ENCODE data around the gene SNAP29. TPM values are rescaled to one million over a fixed set of nuclear protein-coding genes. Genes with fewer than 3 reads are reported as not detected.
"Not testable (repeated sequence)": the region's sequence is repeated elsewhere in the genome, so short reads cannot be mapped to it uniquely, and the experiment has no call there.

The SNAP29 gene
- polyA plus RNA-seq, 1 experiment = 45.5 TPM

GRCh38 chr22:20922141-20922751 is 63.4 kb downstream of the SNAP29 start:
- Histone ChIP-seq H3K27me3 (ENCODE audit: control insufficient read depth, insufficient read depth, low read length) (no peaks in the 10 kb centered on the region), H3K4me3 (ENCODE audit: low read depth, low read length) (no peak overlapping the region), H3K27ac (ENCODE audit: low read depth, low read length) (no peak overlapping the region), H3K9me3 (ENCODE audit: control insufficient read depth, insufficient read depth, low read length) (no peaks in the 10 kb centered on the region; the same call in 1 of the 2 replicates)
- no peak for DNase-seq (ENCODE audit: low read depth, low spot score)
- CTCF ChIA-PET = interaction anchor here (0.8 to 1.2 kb wide), 2 partner anchors 36 to 39 kb away, joined by 3 to 5 read pairs; no protein-coding TSS in a partner anchor
- POLR2A ChIA-PET = no interaction called here
- TF ChIP-seq, protein P1, sequence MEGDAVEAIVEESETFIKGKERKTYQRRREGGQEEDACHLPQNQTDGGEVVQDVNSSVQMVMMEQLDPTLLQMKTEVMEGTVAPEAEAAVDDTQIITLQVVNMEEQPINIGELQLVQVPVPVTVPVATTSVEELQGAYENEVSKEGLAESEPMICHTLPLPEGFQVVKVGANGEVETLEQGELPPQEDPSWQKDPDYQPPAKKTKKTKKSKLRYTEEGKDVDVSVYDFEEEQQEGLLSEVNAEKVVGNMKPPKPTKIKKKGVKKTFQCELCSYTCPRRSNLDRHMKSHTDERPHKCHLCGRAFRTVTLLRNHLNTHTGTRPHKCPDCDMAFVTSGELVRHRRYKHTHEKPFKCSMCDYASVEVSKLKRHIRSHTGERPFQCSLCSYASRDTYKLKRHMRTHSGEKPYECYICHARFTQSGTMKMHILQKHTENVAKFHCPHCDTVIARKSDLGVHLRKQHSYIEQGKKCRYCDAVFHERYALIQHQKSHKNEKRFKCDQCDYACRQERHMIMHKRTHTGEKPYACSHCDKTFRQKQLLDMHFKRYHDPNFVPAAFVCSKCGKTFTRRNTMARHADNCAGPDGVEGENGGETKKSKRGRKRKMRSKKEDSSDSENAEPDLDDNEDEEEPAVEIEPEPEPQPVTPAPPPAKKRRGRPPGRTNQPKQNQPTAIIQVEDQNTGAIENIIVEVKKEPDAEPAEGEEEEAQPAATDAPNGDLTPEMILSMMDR (IDR thresholded peaks at IDR 0.05; ENCODE audit: low read depth, low read length) = no peak

DNA sequence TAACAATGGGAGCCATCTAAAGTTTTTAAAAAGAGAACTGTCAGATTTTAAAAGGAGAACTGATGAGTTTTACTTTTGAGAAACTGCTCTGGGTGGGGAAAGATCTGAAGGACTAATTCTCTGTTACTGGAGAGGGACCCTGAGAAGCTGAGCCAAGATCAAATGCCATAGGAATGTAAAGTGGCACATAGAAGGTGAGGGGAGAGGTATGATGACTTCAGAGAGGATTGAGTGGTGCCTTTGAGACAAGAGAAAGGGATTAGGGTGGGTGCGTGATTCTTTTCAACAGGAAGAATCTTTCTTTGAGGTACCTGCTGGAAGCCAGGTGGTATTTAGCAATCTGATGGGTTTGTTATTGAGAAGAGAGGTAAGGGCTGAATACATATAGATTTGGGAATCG is 67.4 kb downstream of the SNAP29 start:
- Histone ChIP-seq H3K27ac (ENCODE audit: low read depth, low read length) (no peak overlapping the region), H3K4me3 (ENCODE audit: low read depth, low read length) (no peak overlapping the region), H3K27me3 (ENCODE audit: control insufficient read depth, insufficient read depth, low read length) (no peaks in the 10 kb centered on the region), H3K9me3 (ENCODE audit: control insufficient read depth, insufficient read depth, low read length) (no peaks in the 10 kb centered on the region)
- TF ChIP-seq, protein P1 (IDR thresholded peaks at IDR 0.05; ENCODE audit: low read depth, low read length) = no peak
- POLR2A ChIA-PET = interaction anchor here (0.9 kb wide), 1 partner anchor 9 kb away, joined by 3 read pairs; the partner anchor contains the start of gene CRKL
- no peak for DNase-seq (ENCODE audit: low read depth, low spot score)
- CTCF ChIA-PET = interaction anchor here (0.7 to 1.8 kb wide), 4 partner anchors 9 to 41 kb away, joined by 3 to 11 read pairs (median 4); no protein-coding TSS in a partner anchor

GRCh38 chr22:20927940-20928572 is 69.2 kb downstream of the SNAP29 start:
- Histone ChIP-seq H3K27me3 (ENCODE audit: control insufficient read depth, insufficient read depth, low read length) (no peaks in the 10 kb centered on the region), H3K9me3 (ENCODE audit: control insufficient read depth, insufficient read depth, low read length) (no peaks in the 10 kb centered on the region), H3K27ac (ENCODE audit: low read depth, low read length) (no peak overlapping the region), H3K4me3 (ENCODE audit: low read depth, low read length) (no peak overlapping the region)
- DNase-seq (ENCODE audit: low read depth, low spot score) = no peak
- ChIA-PET POLR2A (interaction anchor here (0.6 kb wide), 1 partner anchor 17 kb away, joined by 4 read pairs; no protein-coding TSS in a partner anchor), CTCF (interaction anchor here (1.0 to 1.3 kb wide), 2 partner anchors 11 to 42 kb away, joined by 3 to 5 read pairs; partner anchors contain the start of gene CRKL)
- TF ChIP-seq, protein P1 (IDR thresholded peaks at IDR 0.05; ENCODE audit: low read depth, low read length) = no peak

DNA sequence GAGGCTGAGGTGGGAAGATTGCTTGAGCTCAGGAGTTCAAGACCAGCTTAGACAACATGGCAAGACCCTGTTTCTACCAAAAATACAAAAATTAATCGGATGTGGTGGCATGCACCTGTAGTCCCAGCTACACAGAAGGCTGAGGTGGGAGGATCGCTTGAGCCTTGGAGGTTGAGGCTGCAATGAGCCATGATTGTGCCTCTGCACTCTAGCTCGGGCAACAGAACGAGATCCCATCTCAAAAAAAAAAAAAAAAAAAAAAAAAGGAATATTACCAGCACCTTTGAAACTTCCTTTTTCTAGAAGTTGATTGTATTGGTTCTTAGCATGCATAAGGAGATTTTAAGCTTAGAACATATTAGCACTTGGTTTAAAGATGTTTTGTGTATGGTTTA is 69.8 kb downstream of the SNAP29 start:
- no peak for DNase-seq (ENCODE audit: low read depth, low spot score)
- Histone ChIP-seq H3K9me3 (ENCODE audit: control insufficient read depth, insufficient read depth, low read length) (no peaks in the 10 kb centered on the region), H3K27ac (ENCODE audit: low read depth, low read length) (no peak overlapping the region), H3K27me3 (ENCODE audit: control insufficient read depth, insufficient read depth, low read length) (no peaks in the 10 kb centered on the region), H3K4me3 (ENCODE audit: low read depth, low read length) (no peak overlapping the region)
- POLR2A ChIA-PET = interaction anchor here (0.6 kb wide), 1 partner anchor 22 kb away, joined by 3 read pairs; no protein-coding TSS in a partner anchor
- TF ChIP-seq, protein P1 (IDR thresholded peaks at IDR 0.05; ENCODE audit: low read depth, low read length) = no peak
- CTCF ChIA-PET = interaction anchor here (1.0 to 1.3 kb wide), 2 partner anchors 11 to 43 kb away, joined by 3 to 5 read pairs; partner anchors contain the start of gene CRKL

DNA sequence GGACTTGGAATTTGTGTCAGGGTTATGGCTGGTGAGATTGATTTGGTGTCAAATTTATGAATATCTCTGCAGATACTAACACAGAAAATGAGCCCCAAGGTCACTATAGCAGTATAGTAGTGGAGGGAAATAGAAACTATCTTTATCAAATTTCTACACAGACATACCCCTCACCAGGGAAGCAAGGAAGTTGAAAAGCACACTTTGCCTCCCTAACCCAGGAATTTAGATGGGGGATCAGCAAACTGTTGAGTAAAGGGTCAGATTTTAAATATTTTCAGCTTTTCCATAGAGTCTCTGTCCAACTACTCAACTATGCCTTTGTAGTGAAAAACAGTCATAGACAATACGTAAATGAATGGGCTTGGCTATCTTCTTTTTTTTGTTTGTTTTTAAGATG is 71.2 kb downstream of the SNAP29 start:
- no peak for DNase-seq (ENCODE audit: low read depth, low spot score)
- ChIA-PET CTCF (no interaction called here), POLR2A (no interaction called here)
- Histone ChIP-seq H3K9me3 (ENCODE audit: control insufficient read depth, insufficient read depth, low read length) (no peaks in the 10 kb centered on the region), H3K27ac (ENCODE audit: low read depth, low read length) (no peak overlapping the region), H3K4me3 (ENCODE audit: low read depth, low read length) (no peak overlapping the region), H3K27me3 (ENCODE audit: control insufficient read depth, insufficient read depth, low read length) (no peaks in the 10 kb centered on the region)
- TF ChIP-seq, protein P1 (IDR thresholded peaks at IDR 0.05; ENCODE audit: low read depth, low read length) = no peak

- POLR2A ChIA-PET; H3K4me3 ChIP-seq (ENCODE audit: low read depth, low read length); H3K27ac ChIP-seq (ENCODE audit: low read depth, low read length); H3K9me3 ChIP-seq (ENCODE audit: control insufficient read depth, insufficient read depth, low read length); H3K27me3 ChIP-seq (ENCODE audit: control insufficient read depth, insufficient read depth, low read length); DNase-seq (ENCODE audit: low read depth, low spot score): not testable (repeated sequence)
- CTCF ChIA-PET = interaction anchor here (2.2 kb wide), 1 partner anchor 45 kb away, joined by 5 read pairs; no protein-coding TSS in a partner anchor
These were observed 71.6 kb downstream of the SNAP29 start for GRCh38 chr22:20930435-20930834.

Measured in AG04450 (cell line).